Measurements from ENCODE around the gene EFNA5. TPM values are rescaled to one million over a fixed set of nuclear protein-coding genes. Genes with fewer than 3 reads are reported as not detected.

The EFNA5 gene
- total RNA-seq, 1 experiment from 2014 or later: 1.5 TPM

GRCh38 chr5:107542831-107543231 is 127.9 kb downstream of the EFNA5 start:
- intact Hi-C loops (cut with micrococcal nuclease; ENCODE audit: unreplicated experiment): loop anchor here (2.0 to 5.0 kb wide), 2 partner anchors 28 to 129 kb away; partner anchors contain the start of gene EFNA5
- Mint-ChIP-seq H3K4me3 (ENCODE audit: unreplicated experiment) (no peak overlapping the region), H3K36me3 (ENCODE audit: insufficient read depth, unreplicated experiment) (no peaks in the 10 kb centered on the region), H3K4me1 (ENCODE audit: low read depth, unreplicated experiment) (no peaks in the 10 kb centered on the region), H3K27ac (ENCODE audit: unreplicated experiment) (no peak overlapping the region), H3K27me3 (ENCODE audit: insufficient read depth, unreplicated experiment) (no peaks in the 10 kb centered on the region), H3K9me3 (ENCODE audit: unreplicated experiment) (no peaks in the 10 kb centered on the region)
- no TSS peak for BruUV-seq (replicated peaks)
- Histone ChIP-seq H3K9me3 (no peaks in the 10 kb centered on the region), H3K4me3 (ENCODE audit: low read depth, low read length) (no peak overlapping the region), H3K4me1 (peaks cover 10% of the 10 kb centered on the region; the same call in 1 of the 2 replicates), H3K36me3 (ENCODE audit: control insufficient read depth, insufficient read depth, low read length) (no peaks in the 10 kb centered on the region), H3K27me3 (replicated peaks; ENCODE audit: control insufficient read depth, insufficient read depth, low read length) (no peaks in the 10 kb centered on the region)
- no peak for DNase-seq
- POLR2A ChIA-PET: no interaction called here
- CTCF ChIA-PET: interaction anchor here (1.4 kb wide), 1 partner anchor 29 kb away, joined by 4 read pairs; no protein-coding TSS in a partner anchor
- no peak for TF ChIP-seq CTCF (IDR thresholded peaks at IDR 0.05; ENCODE audit: insufficient read depth in 1 of 2, low read depth in 1 of 2, low read length in 1 of 2, severe bottlenecking in 1 of 2, unreplicated experiment in 1 of 2)

GRCh38 chr5:107542428-107542827 is 128.3 kb downstream of the EFNA5 start:
- ChIA-PET CTCF (interaction anchor here (1.4 kb wide), 1 partner anchor 30 kb away, joined by 4 read pairs; no protein-coding TSS in a partner anchor), POLR2A (no interaction called here)

DNA sequence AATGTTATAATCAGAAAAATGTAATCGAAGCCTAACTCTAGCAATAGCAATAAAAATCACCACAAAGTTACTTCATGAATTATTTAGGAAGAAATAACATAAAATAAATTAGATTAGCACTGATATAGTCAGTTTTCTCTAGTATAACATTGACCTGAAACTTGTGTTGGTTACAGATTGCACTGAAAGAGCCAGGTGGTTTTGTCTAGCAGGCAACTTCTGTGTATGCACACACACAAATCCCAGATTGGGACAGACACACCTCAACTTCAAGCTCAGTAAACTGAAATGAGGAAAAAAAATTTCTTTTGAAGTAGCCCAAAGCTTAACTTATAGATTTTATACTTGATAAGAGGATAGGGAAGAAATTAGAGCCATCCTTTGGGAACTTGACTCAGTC is 129.3 kb downstream of the EFNA5 start:
- intact Hi-C loops (cut with micrococcal nuclease; ENCODE audit: unreplicated experiment): loop anchor here (5.0 kb wide), 1 partner anchor 131 kb away; the partner anchor contains the start of gene EFNA5
- no peak overlapping the region for H3K4me3 ChIP-seq (ENCODE audit: low read depth, low read length)
- Mint-ChIP-seq H3K4me1 (ENCODE audit: low read depth, unreplicated experiment) (no peaks in the 10 kb centered on the region), H3K27ac (ENCODE audit: unreplicated experiment) (no peak overlapping the region), H3K4me3 (ENCODE audit: unreplicated experiment) (no peak overlapping the region), H3K27me3 (ENCODE audit: insufficient read depth, unreplicated experiment) (no peaks in the 10 kb centered on the region), H3K36me3 (ENCODE audit: insufficient read depth, unreplicated experiment) (no peaks in the 10 kb centered on the region), H3K9me3 (ENCODE audit: unreplicated experiment) (no peaks in the 10 kb centered on the region)
- ChIA-PET CTCF (no interaction called here), POLR2A (no interaction called here)
- TF ChIP-seq CTCF (IDR thresholded peaks at IDR 0.05; ENCODE audit: insufficient read depth in 1 of 2, low read depth in 1 of 2, low read length in 1 of 2, severe bottlenecking in 1 of 2, unreplicated experiment in 1 of 2): no peak
- H3K4me1 ChIP-seq: peaks cover 10% of the 10 kb centered on the region; the same call in 1 of the 2 replicates
- no peaks in the 10 kb centered on the region for H3K36me3 ChIP-seq (ENCODE audit: control insufficient read depth, insufficient read depth, low read length)
- no peaks in the 10 kb centered on the region for H3K27me3 ChIP-seq (replicated peaks; ENCODE audit: control insufficient read depth, insufficient read depth, low read length)
- no TSS peak for BruUV-seq (replicated peaks)
- H3K9me3 ChIP-seq: no peaks in the 10 kb centered on the region
- no peak for DNase-seq

More at GRCh38 chr5:107542428-107542827, 128.3 kb downstream of the EFNA5 start:
- TF ChIP-seq CTCF (IDR thresholded peaks at IDR 0.05; ENCODE audit: insufficient read depth in 1 of 2, low read depth in 1 of 2, low read length in 1 of 2, severe bottlenecking in 1 of 2, unreplicated experiment in 1 of 2): no peak
- H3K4me1 Mint-ChIP-seq (ENCODE audit: low read depth, unreplicated experiment): no peaks in the 10 kb centered on the region
- no peaks in the 10 kb centered on the region for H3K9me3 Mint-ChIP-seq (ENCODE audit: unreplicated experiment)
- no peak overlapping the region for H3K4me3 Mint-ChIP-seq (ENCODE audit: unreplicated experiment)
- DNase-seq: peak; percentile 34 to 44
- H3K4me3 ChIP-seq (ENCODE audit: low read depth, low read length): no peak overlapping the region
- intact Hi-C loops (cut with micrococcal nuclease; ENCODE audit: unreplicated experiment): loop anchor here (2.0 to 5.0 kb wide), 2 partner anchors 28 to 130 kb away; partner anchors contain the start of gene EFNA5
- H3K9me3 ChIP-seq: no peaks in the 10 kb centered on the region
- no TSS peak for BruUV-seq (replicated peaks)
- no peak overlapping the region for H3K27ac Mint-ChIP-seq (ENCODE audit: unreplicated experiment)
- no peaks in the 10 kb centered on the region for H3K27me3 Mint-ChIP-seq (ENCODE audit: insufficient read depth, unreplicated experiment)
- H3K27me3 ChIP-seq (replicated peaks; ENCODE audit: control insufficient read depth, insufficient read depth, low read length): no peaks in the 10 kb centered on the region
- peaks cover 10% of the 10 kb centered on the region; the same call in 1 of the 2 replicates for H3K4me1 ChIP-seq
- H3K36me3 ChIP-seq (ENCODE audit: control insufficient read depth, insufficient read depth, low read length): no peaks in the 10 kb centered on the region
- H3K36me3 Mint-ChIP-seq (ENCODE audit: insufficient read depth, unreplicated experiment): no peaks in the 10 kb centered on the region
